Ovary (tissue), 9 donors: ENCODE results near the gene MPV17L2. TPM values are rescaled to one million over a fixed set of nuclear protein-coding genes. Genes with fewer than 3 reads are reported as not detected.

Experiments
- DNase-seq, 5 donors: peaks; one replicate each; pipeline ENCODE4 v3.0.0-alpha.2; 2019 to 2020
- H3K27ac ChIP-seq, 2 donors: fragments of 200-600 bp; one replicate each; pipeline versions ENCODE4 v1.5.1 to v1.8.0; 2019 to 2022
- H3K27me3 ChIP-seq: fragments of 200-600 bp; one replicate; pipeline ENCODE4 v1.8.0; 2022
- H3K36me3 ChIP-seq: fragments of 200-600 bp; sonication (generic); one replicate; pipeline ENCODE4 v1.5.1; 2019
- H3K4me1 ChIP-seq: one replicate; pipeline ENCODE4 v1.8.1; 2013; ENCODE audit warnings: mild to moderate bottlenecking, moderate library complexity; ENCODE audit not compliant: insufficient read depth
- H3K4me3 ChIP-seq: fragments of 200-600 bp; sonication (generic); one replicate; pipeline ENCODE4 v1.5.1; 2017
- H3K9me3 ChIP-seq, 2 donors: fragments of 200-600 bp in 1 of 2; sonication (generic) in 1 of 2; one replicate each; pipeline versions ENCODE4 v1.5.1 to v1.8.1; 2013 to 2019; ENCODE audit warnings: mild to moderate bottlenecking in 1 of 2, moderate library complexity in 1 of 2
- CTCF ChIP-seq, 3 donors: fragments of 450-650 bp in 2 of 3; fragments of 200-600 bp in 1 of 3; IDR thresholded peaks; one replicate each; pipeline versions ENCODE4 v1.5.1 to v1.8.0; 2016 to 2022; ENCODE audit warnings: antibody characterized with exemption in 3 of 3, mild to moderate bottlenecking in 1 of 3
- EP300 ChIP-seq: sonication (generic); formaldehyde crosslinking; IDR thresholded peaks from one replicate; pipeline ENCODE4 v1.6.1; 2017; ENCODE audit warnings: antibody characterized with exemption
- POLR2A ChIP-seq: fragments of 450-650 bp; IDR thresholded peaks from one replicate; pipeline ENCODE4 v1.6.1; 2017; ENCODE audit warnings: antibody characterized with exemption, mild to moderate bottlenecking, moderate library complexity
- WGBS, 3 donors: extraction: QIAGEN DNeasy Blood & Tissue Kit in 1 of 3; methylation state at CpG; one replicate each; pipeline versions ENCODE4 v1.1.5 to v1.1.7; 2013 to 2017; 5-methylcytosine and 5-hydroxymethylcytosine counted together
- intact Hi-C, 4 donors: fragments of 100-400 bp; cut with DNase I; formaldehyde crosslinking; loops; one replicate each; pipeline versions ENCODE4 v1.11.0 to v1.15.1; 2022 to 2023
- polyA plus RNA-seq, 2 donors: library from polyadenylated mRNA; stranded (reverse); fragments of 200-250 nt in 1 of 2; fragments of 350-450 nt in 1 of 2; fragmentation: Illumina TruSeq in 1 of 2; extraction: RNeasy Lipid Tissue Mini Kit (QIAGEN cat#74804) in 1 of 2; gene quantifications; one replicate each; pipeline ENCODE4 v1.2.3, GENCODE V29; 2013 to 2014
- small RNA-seq: library from RNA; depleted of rRNA; stranded (forward); fragments of <200 nt; gene quantifications from one replicate; pipeline ENCODE3, GENCODE V24; 2016
- total RNA-seq, 7 donors: library from RNA; depleted of rRNA in 2 of 7; stranded (reverse); fragments of >200 nt in 2 of 7; fragmentation: NEBNext Ultra II Directional in 3 of 7; extraction: Animal tissue kit (Norgen Biotek cat#: 25700) in 3 of 7; gene quantifications; one replicate each; pipeline versions ENCODE4 v1.1.0 to v1.2.4, GENCODE V29; 2016 to 2023
- donor health status: DM: no; HTN: no; CAD: no; lungs with moderate emphysema.
- donor health status: DM: no; HTN: no; CAD: no.
- donor health status: Bipolar disorder and iron deficiency.
- donor health status: DM: yes; HTN: yes; CAD: no.
- donor health status: DM: no; HTN: no; CAD: no.
- donor health status: DM: yes; HTN: yes; CAD: no.

Gene MPV17L2
- total and polyA plus RNA-seq, 9 donors, result 3.5 to 15.2 (median 8.6) TPM

- no peak overlapping the region for H3K4me3 ChIP-seq
- TF ChIP-seq CTCF (IDR thresholded peaks at IDR 0.05) (no peak), EP300 (no peak), POLR2A (no peak)
- no peaks in the 10 kb centered on the region for H3K27me3 ChIP-seq
Measured at GRCh38 chr19:18234194-18234593, 41.2 kb downstream of the MPV17L2 start.

DNA sequence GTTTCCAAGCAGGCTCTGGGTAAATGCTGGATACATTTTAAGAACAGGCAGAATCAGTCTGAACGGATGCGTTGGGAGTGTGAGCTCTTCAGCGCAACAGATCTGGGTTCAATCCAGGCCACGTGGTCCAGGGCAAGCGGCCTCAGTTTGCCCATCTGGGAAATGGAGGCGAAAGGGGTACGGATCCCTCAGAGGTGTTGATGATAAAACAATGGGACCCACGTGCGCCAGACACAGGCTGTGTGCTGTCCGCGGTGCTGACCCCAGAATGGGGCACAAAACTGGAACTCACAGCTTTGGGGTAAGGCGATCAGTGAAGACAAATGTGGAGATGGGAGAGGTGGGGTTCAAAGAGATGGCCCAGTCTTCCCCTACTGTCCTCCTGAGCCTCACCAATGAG is 46.3 kb downstream of the MPV17L2 start:
- H3K27ac ChIP-seq, result no peak overlapping the region
- intact Hi-C loops, result no loop called here
- WGBS, 3 donors, result 21 to 29% (median 21%) methylated on average over 12 of the region's 12 CpGs

More at GRCh38 chr19:18234194-18234593, 41.2 kb downstream of the MPV17L2 start:
- intact Hi-C loops, result no loop called here
- WGBS, 3 donors, result 22 to 30% (median 25%) methylated on average over 6 of the region's 6 CpGs
- DNase-seq, result no peak
- H3K9me3 ChIP-seq, result peaks cover 0 to 9% of the 10 kb centered on the region in 2 donors
- H3K27ac ChIP-seq, result no peak overlapping the region
- no peaks in the 10 kb centered on the region for H3K36me3 ChIP-seq
- peaks cover 2% of the 10 kb centered on the region for H3K4me1 ChIP-seq

GRCh38 chr19:18245297-18245696 is 52.3 kb downstream of the MPV17L2 start:
- intact Hi-C loops, result loop anchor here in 1 of 4 donors (5.0 kb wide), 1 partner anchor 33 kb away; no protein-coding TSS in a partner anchor

More for the DNA sequence above, 46.3 kb downstream of the MPV17L2 start:
- Histone ChIP-seq H3K36me3 (no peaks in the 10 kb centered on the region), H3K4me3 (no peak overlapping the region), H3K27me3 (no peaks in the 10 kb centered on the region), H3K4me1 (no peaks in the 10 kb centered on the region), H3K9me3 (no peaks in the 10 kb centered on the region)
- no peak for TF ChIP-seq CTCF (IDR thresholded peaks at IDR 0.05)
- no peak for TF ChIP-seq POLR2A
- TF ChIP-seq EP300, result no peak
- no peak for DNase-seq

More at GRCh38 chr19:18245297-18245696, 52.3 kb downstream of the MPV17L2 start:
- Histone ChIP-seq H3K4me1 (no peaks in the 10 kb centered on the region), H3K9me3 (no peaks in the 10 kb centered on the region), H3K36me3 (no peaks in the 10 kb centered on the region), H3K27me3 (no peaks in the 10 kb centered on the region), H3K27ac (no peak overlapping the region), H3K4me3 (no peak overlapping the region)
- no peak for TF ChIP-seq POLR2A
- no peak for TF ChIP-seq CTCF (IDR thresholded peaks at IDR 0.05)
- no peak for TF ChIP-seq EP300
- WGBS, 3 donors, result 66 to 79% (median 68%) methylated on average over 7 of the region's 7 CpGs
- no peak for DNase-seq

Small RNA genes within 50 kb of the gene (small RNA-seq; reads per million reads assigned to genes)
- not detected for gene IFI30

Other genes with a start within 250 kb of the MPV17L2 start
- gene KCNN1, start 226.1 kb upstream of the MPV17L2 start, total RNA-seq, result 1 to 10 TPM in 4 of 7 donors, under 1 TPM in 2, not detected in 1; 0.33 to 5.9 (median 2.2) TPM
- 1 to 10 TPM in 1 of 2 donors, under 1 TPM in 1; 1.00 to 1.7 TPM for gene KCNN1, start 226.1 kb upstream of the MPV17L2 start, polyA plus RNA-seq
- gene ARRDC2, start 185.0 kb upstream of the MPV17L2 start, total RNA-seq, result 10 to 100 TPM in 5 of 7 donors, 1 to 10 TPM in 2; 6.8 to 22.8 (median 12.2) TPM
- 10 to 100 TPM; 12.9 to 14.7 TPM for gene ARRDC2, start 185.0 kb upstream of the MPV17L2 start, polyA plus RNA-seq
- gene IL12RB1, start 106.3 kb upstream of the MPV17L2 start, total RNA-seq, result under 1 TPM; 0.31 to 0.89 (median 0.57) TPM
- gene IL12RB1, start 106.3 kb upstream of the MPV17L2 start, polyA plus RNA-seq, result under 1 TPM; 0.22 to 0.70 TPM
- gene MAST3, start 95.4 kb upstream of the MPV17L2 start, total RNA-seq, result 10 to 100 TPM in 3 of 7 donors, 1 to 10 TPM in 4; 7.8 to 12.2 (median 9.9) TPM
- gene MAST3, start 95.4 kb upstream of the MPV17L2 start, polyA plus RNA-seq, result 1 to 10 TPM; 2.4 to 5.7 TPM
- gene PIK3R2, start 40.1 kb upstream of the MPV17L2 start, total RNA-seq, result 10 to 100 TPM; 16.5 to 63.2 (median 48.9) TPM
- gene PIK3R2, start 40.1 kb upstream of the MPV17L2 start, polyA plus RNA-seq, result 10 to 100 TPM; 12.8 to 13.6 TPM
- gene IFI30, start 19.4 kb upstream of the MPV17L2 start, total RNA-seq, result 10 to 100 TPM; 10.1 to 70.9 (median 16.1) TPM
- gene IFI30, start 19.4 kb upstream of the MPV17L2 start, polyA plus RNA-seq, result 10 to 100 TPM; 21.8 to 34.4 TPM
- 10 to 100 TPM in 2 of 7 donors, 1 to 10 TPM in 5; 1.9 to 32.9 (median 9.0) TPM for gene RAB3A, start 10.8 kb downstream of the MPV17L2 start, total RNA-seq
- gene RAB3A, start 10.8 kb downstream of the MPV17L2 start, polyA plus RNA-seq, result 1 to 10 TPM; 5.5 to 7.9 TPM
- gene PDE4C, start 33.2 kb downstream of the MPV17L2 start, total RNA-seq, result 1 to 10 TPM in 4 of 7 donors, under 1 TPM in 2, not detected in 1; 0.57 to 1.7 (median 1.1) TPM
- gene PDE4C, start 33.2 kb downstream of the MPV17L2 start, polyA plus RNA-seq, result under 1 TPM; 0.50 to 0.67 TPM
- 10 to 100 TPM in 5 of 7 donors, 1 to 10 TPM in 2; 6.0 to 18.4 (median 11.7) TPM for gene IQCN, start 81.2 kb downstream of the MPV17L2 start, total RNA-seq
- gene IQCN, start 81.2 kb downstream of the MPV17L2 start, polyA plus RNA-seq, result 1 to 10 TPM; 2.5 to 9.3 TPM
- 1,000 to 10,000 TPM in 2 of 7 donors, 100 to 1,000 TPM in 5; 163 to 1,260 (median 581) TPM for gene JUND, start 88.4 kb downstream of the MPV17L2 start, total RNA-seq
- 100 to 1,000 TPM in 1 of 2 donors, 10 to 100 TPM in 1; 95.2 to 301 TPM for gene JUND, start 88.4 kb downstream of the MPV17L2 start, polyA plus RNA-seq
- 100 to 1,000 TPM in 1 of 7 donors, 10 to 100 TPM in 6; 45.0 to 121 (median 77.3) TPM for gene LSM4, start 129.9 kb downstream of the MPV17L2 start, total RNA-seq
- gene LSM4, start 129.9 kb downstream of the MPV17L2 start, polyA plus RNA-seq, result 10 to 100 TPM; 38.3 to 66.0 TPM
- 10 to 100 TPM in 6 of 7 donors, 1 to 10 TPM in 1; 9.3 to 64.5 (median 50.3) TPM for gene PGPEP1, start 147.4 kb downstream of the MPV17L2 start, total RNA-seq
- gene PGPEP1, start 147.4 kb downstream of the MPV17L2 start, polyA plus RNA-seq, result 10 to 100 TPM; 13.8 to 16.9 TPM
- gene GDF15, start 192.9 kb downstream of the MPV17L2 start, total RNA-seq, result 10 to 100 TPM in 2 of 7 donors, 1 to 10 TPM in 5; 1.5 to 20.9 (median 3.7) TPM
- gene GDF15, start 192.9 kb downstream of the MPV17L2 start, polyA plus RNA-seq, result 1 to 10 TPM in 1 of 2 donors, under 1 TPM in 1; 0.67 to 2.7 TPM
- gene LRRC25, start 204.4 kb downstream of the MPV17L2 start, total RNA-seq, result 1 to 10 TPM; 1.8 to 9.2 (median 2.4) TPM
- gene LRRC25, start 204.4 kb downstream of the MPV17L2 start, polyA plus RNA-seq, result 1 to 10 TPM; 1.4 to 3.2 TPM
- 100 to 1,000 TPM in 2 of 7 donors, 10 to 100 TPM in 5; 58.9 to 124 (median 88.3) TPM for gene SSBP4, start 226.2 kb downstream of the MPV17L2 start, total RNA-seq
- gene SSBP4, start 226.2 kb downstream of the MPV17L2 start, polyA plus RNA-seq, result 10 to 100 TPM in 1 of 2 donors, 1 to 10 TPM in 1; 4.6 to 90.3 TPM
- gene ISYNA1, start 244.9 kb downstream of the MPV17L2 start, total RNA-seq, result 100 to 1,000 TPM in 6 of 7 donors, 10 to 100 TPM in 1; 45.2 to 345 (median 217) TPM
- gene ISYNA1, start 244.9 kb downstream of the MPV17L2 start, polyA plus RNA-seq, result 100 to 1,000 TPM in 1 of 2 donors, 1 to 10 TPM in 1; 9.6 to 144 TPM